HepG2 (cell line): ENCODE results near the gene SERTAD2. TPM values are rescaled to one million over a fixed set of nuclear protein-coding genes. Genes with fewer than 3 reads are reported as not detected.

Source experiments
- ASH2L ChIP-seq: fragments of 300-600, 200-600 bp; sonication (generic); IDR thresholded peaks from 2 replicates; pipeline ENCODE4 v1.7.0; 2017; ENCODE audit warnings: low read depth, mild to moderate bottlenecking, moderate library complexity, mixed read lengths, low read length; ENCODE audit not compliant: insufficient read length
- BCL6 ChIP-seq: IDR thresholded peaks from 2 replicates; pipeline ENCODE4 v1.6.1; 2016; ENCODE audit warnings: missing genetic modification reagents, missing compliant biosample characterization
- IKZF4 ChIP-seq: sonication (generic); formaldehyde crosslinking; IDR thresholded peaks from 2 replicates; pipeline ENCODE4 v1.5.1; 2020; ENCODE audit warnings: borderline replicate concordance, mild to moderate bottlenecking, low read depth, missing genetic modification reagents; ENCODE audit errors: not compliant biosample characterization
- KLF13 ChIP-seq: sonication (generic); formaldehyde crosslinking; IDR thresholded peaks from 2 replicates; pipeline ENCODE4 v1.4.0; 2020; ENCODE audit warnings: mild to moderate bottlenecking, missing genetic modification reagents
- NFE2 ChIP-seq: sonication (generic); formaldehyde crosslinking; IDR thresholded peaks from 2 replicates; pipeline ENCODE4 v1.4.0; 2020; ENCODE audit warnings: missing genetic modification reagents
- POLR2G ChIP-seq: fragments of 200-400 bp; formaldehyde crosslinking; IDR thresholded peaks from 2 replicates; pipeline ENCODE4 v1.6.1; 2018; ENCODE audit warnings: mild to moderate bottlenecking, low read depth, low read length, moderate library complexity
- RBAK ChIP-seq: sonication (generic); formaldehyde crosslinking; IDR thresholded peaks from 2 replicates; pipeline ENCODE4 v1.5.1; 2020; ENCODE audit warnings: mild to moderate bottlenecking, missing genetic modification reagents
- SOX5 ChIP-seq: IDR thresholded peaks from 2 replicates; pipeline ENCODE4 v1.6.1; 2016; ENCODE audit warnings: borderline replicate concordance
- SYNCRIP ChIP-seq: fragments of 200-400 bp; formaldehyde crosslinking; IDR thresholded peaks from 2 replicates; pipeline ENCODE4 v1.6.1; 2018; ENCODE audit warnings: mild to moderate bottlenecking, low read depth, low read length; ENCODE audit not compliant: insufficient read depth
- TOPORS ChIP-seq: sonication (generic); formaldehyde crosslinking; IDR thresholded peaks from 2 replicates; pipeline ENCODE4 v1.8.0; 2023; ENCODE audit warnings: mild to moderate bottlenecking, missing genetic modification reagents
- ZBTB8A ChIP-seq: sonication (generic); formaldehyde crosslinking; IDR thresholded peaks from 2 replicates; pipeline ENCODE4 v1.4.0; 2020; ENCODE audit warnings: mild to moderate bottlenecking, low read depth, missing genetic modification reagents, borderline replicate concordance
- ZNF263 ChIP-seq: sonication (generic); formaldehyde crosslinking; IDR thresholded peaks from 2 replicates; pipeline ENCODE4 v1.4.0; 2020; ENCODE audit warnings: missing genetic modification reagents
- ZNF709 ChIP-seq: sonication (generic); formaldehyde crosslinking; IDR thresholded peaks from 2 replicates; pipeline ENCODE4 v1.5.0; 2020; ENCODE audit warnings: mild to moderate bottlenecking, missing genetic modification reagents
- ZSCAN20 ChIP-seq: sonication (generic); formaldehyde crosslinking; IDR thresholded peaks from 2 replicates; pipeline ENCODE4 v1.4.0; 2020; ENCODE audit warnings: missing genetic modification reagents, mild to moderate bottlenecking, borderline replicate concordance
- polyA plus RNA-seq, 8 experiments: library from polyadenylated mRNA; depleted of rRNA in 3 of 8; stranded (reverse) in 7 of 8; unstranded in 1 of 8; fragments of >200 nt; fragmentation: Illumina TruSeq in 4 of 8; extraction: Trizol in 4 of 8; gene quantifications; 2 replicates each; pipeline versions ENCODE4 v1.2.1 to v1.2.3, GENCODE V29; 2011 to 2016; ENCODE audit warnings: low read depth in 4 of 8, missing spikeins in 1 of 8, mixed read lengths in 1 of 8; ENCODE audit not compliant: insufficient read depth in 1 of 8
- total RNA-seq, 5 experiments: library from RNA; depleted of rRNA; stranded (reverse); fragments of >200 nt; fragmentation: Illumina TruSeq; extraction: Trizol; gene quantifications; 2 replicates each; pipeline ENCODE4 v1.2.3, GENCODE V29; 2016; ENCODE audit warnings: low read depth in 1 of 5
- TF ChIP-seq, protein P1 (sequence below): IDR thresholded peaks from 2 replicates; pipeline ENCODE4 v1.6.1; 2016; ENCODE audit warnings: control low read depth
- TF ChIP-seq, protein P2 (sequence below), 2 experiments: sonication (generic) in 1 of 2; formaldehyde crosslinking in 1 of 2; IDR thresholded peaks; 2 replicates each; pipeline versions ENCODE4 v1.4.0 to v1.6.1; 2018 to 2020; ENCODE audit warnings: missing genetic modification reagents in 2 of 2, borderline replicate concordance in 1 of 2, low read depth in 1 of 2, mild to moderate bottlenecking in 1 of 2, missing biosample characterization in 1 of 2
- TF ChIP-seq, protein P3 (sequence below): sonication (generic); formaldehyde crosslinking; IDR thresholded peaks from 2 replicates; pipeline ENCODE4 v1.8.0; 2022; ENCODE audit warnings: mild to moderate bottlenecking, missing genetic modification reagents, moderate library complexity
- TF ChIP-seq, protein P4 (sequence below): sonication (generic); formaldehyde crosslinking; IDR thresholded peaks from 2 replicates; pipeline ENCODE4 v1.4.0; 2020; ENCODE audit warnings: missing genetic modification reagents
- TF ChIP-seq, protein P5 (sequence below): sonication (generic); formaldehyde crosslinking; IDR thresholded peaks from 2 replicates; pipeline ENCODE4 v1.5.1; 2020; ENCODE audit warnings: missing genetic modification reagents, mild to moderate bottlenecking, borderline replicate concordance

SERTAD2 gene
- total and polyA plus RNA-seq, 2 of the 13 experiments (the other 11 are each of a cell fraction or from before 2014, with no cell fraction given) = 6.7 to 22.6 TPM

DNA sequence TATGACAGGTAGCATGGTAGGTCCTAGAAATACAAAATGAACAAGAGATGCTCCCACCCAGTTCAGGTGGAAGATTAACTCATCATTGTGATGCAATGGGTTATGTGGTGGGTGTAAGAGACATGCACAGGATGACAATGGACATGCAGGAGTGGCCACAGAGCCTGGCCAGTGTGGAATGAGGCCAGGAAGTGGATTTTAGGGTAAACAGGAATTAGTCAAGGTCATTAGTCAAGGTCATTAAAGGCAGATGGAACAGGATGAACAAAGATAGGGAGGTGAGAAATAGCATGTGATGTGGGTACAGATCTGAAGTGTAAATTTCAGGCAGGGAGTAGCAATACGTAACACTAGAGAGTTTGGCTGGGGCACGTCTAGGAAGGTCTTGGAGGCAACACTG lies 15.6 kb upstream of the SERTAD2 start (continued):
- TF ChIP-seq ZBTB8A (CRISPR knock-in tag) (no peak), SYNCRIP (no peak), ZSCAN20 (no peak), TOPORS (CRISPR knock-in tag) (no peak), NFE2 (CRISPR knock-in tag) (no peak), IKZF4 (CRISPR knock-in tag) (no peak), BCL6 (peak; percentile 92), KLF13 (CRISPR knock-in tag) (no peak), SOX5 (peak; percentile 99), ASH2L (no peak), POLR2G (no peak), ZNF263 (CRISPR knock-in tag) (no peak), ZNF709 (CRISPR knock-in tag) (no peak), RBAK (CRISPR knock-in tag) (no peak)
- TF ChIP-seq, protein P1, sequence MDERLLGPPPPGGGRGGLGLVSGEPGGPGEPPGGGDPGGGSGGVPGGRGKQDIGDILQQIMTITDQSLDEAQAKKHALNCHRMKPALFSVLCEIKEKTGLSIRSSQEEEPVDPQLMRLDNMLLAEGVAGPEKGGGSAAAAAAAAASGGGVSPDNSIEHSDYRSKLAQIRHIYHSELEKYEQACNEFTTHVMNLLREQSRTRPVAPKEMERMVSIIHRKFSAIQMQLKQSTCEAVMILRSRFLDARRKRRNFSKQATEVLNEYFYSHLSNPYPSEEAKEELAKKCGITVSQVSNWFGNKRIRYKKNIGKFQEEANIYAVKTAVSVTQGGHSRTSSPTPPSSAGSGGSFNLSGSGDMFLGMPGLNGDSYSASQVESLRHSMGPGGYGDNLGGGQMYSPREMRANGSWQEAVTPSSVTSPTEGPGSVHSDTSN (CRISPR knock-in tag) = no peak
- TF ChIP-seq, protein P2, sequence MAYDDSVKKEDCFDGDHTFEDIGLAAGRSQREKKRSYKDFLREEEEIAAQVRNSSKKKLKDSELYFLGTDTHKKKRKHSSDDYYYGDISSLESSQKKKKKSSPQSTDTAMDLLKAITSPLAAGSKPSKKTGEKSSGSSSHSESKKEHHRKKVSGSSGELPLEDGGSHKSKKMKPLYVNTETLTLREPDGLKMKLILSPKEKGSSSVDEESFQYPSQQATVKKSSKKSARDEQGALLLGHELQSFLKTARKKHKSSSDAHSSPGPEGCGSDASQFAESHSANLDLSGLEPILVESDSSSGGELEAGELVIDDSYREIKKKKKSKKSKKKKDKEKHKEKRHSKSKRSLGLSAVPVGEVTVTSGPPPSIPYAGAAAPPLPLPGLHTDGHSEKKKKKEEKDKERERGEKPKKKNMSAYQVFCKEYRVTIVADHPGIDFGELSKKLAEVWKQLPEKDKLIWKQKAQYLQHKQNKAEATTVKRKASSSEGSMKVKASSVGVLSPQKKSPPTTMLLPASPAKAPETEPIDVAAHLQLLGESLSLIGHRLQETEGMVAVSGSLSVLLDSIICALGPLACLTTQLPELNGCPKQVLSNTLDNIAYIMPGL (CRISPR knock-in tag; IDR thresholded peaks at IDR 0.05; ENCODE audit: borderline replicate concordance in 1 of 2, low read depth in 1 of 2) = peak in 1 of 2 experiments; percentile 65; a peak in 1 of 4 replicates
- TF ChIP-seq, protein P3, sequence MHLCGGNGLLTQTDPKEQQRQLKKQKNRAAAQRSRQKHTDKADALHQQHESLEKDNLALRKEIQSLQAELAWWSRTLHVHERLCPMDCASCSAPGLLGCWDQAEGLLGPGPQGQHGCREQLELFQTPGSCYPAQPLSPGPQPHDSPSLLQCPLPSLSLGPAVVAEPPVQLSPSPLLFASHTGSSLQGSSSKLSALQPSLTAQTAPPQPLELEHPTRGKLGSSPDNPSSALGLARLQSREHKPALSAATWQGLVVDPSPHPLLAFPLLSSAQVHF (CRISPR knock-in tag) = peak; percentile 83; the same call in 1 of the 2 replicates
- TF ChIP-seq, protein P4, sequence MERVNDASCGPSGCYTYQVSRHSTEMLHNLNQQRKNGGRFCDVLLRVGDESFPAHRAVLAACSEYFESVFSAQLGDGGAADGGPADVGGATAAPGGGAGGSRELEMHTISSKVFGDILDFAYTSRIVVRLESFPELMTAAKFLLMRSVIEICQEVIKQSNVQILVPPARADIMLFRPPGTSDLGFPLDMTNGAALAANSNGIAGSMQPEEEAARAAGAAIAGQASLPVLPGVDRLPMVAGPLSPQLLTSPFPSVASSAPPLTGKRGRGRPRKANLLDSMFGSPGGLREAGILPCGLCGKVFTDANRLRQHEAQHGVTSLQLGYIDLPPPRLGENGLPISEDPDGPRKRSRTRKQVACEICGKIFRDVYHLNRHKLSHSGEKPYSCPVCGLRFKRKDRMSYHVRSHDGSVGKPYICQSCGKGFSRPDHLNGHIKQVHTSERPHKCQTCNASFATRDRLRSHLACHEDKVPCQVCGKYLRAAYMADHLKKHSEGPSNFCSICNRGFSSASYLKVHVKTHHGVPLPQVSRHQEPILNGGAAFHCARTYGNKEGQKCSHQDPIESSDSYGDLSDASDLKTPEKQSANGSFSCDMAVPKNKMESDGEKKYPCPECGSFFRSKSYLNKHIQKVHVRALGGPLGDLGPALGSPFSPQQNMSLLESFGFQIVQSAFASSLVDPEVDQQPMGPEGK (CRISPR knock-in tag) = peak; percentile 68; the same call in 1 of the 2 replicates
- TF ChIP-seq, protein P5, sequence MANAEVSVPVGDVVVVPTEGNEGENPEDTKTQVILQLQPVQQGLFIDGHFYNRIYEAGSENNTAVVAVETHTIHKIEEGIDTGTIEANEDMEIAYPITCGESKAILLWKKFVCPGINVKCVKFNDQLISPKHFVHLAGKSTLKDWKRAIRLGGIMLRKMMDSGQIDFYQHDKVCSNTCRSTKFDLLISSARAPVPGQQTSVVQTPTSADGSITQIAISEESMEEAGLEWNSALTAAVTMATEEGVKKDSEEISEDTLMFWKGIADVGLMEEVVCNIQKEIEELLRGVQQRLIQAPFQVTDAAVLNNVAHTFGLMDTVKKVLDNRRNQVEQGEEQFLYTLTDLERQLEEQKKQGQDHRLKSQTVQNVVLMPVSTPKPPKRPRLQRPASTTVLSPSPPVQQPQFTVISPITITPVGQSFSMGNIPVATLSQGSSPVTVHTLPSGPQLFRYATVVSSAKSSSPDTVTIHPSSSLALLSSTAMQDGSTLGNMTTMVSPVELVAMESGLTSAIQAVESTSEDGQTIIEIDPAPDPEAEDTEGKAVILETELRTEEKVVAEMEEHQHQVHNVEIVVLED (CRISPR knock-in tag) = no peak
